Transverse colon (tissue), 4 donors: ENCODE data around the gene CLEC19A. TPM values are rescaled to one million over a fixed set of nuclear protein-coding genes. Genes with fewer than 3 reads are reported as not detected.

Experiments
- DNase-seq: peaks from one replicate; pipeline ENCODE4 v3.0.0-alpha.2; 2019
- H3K27ac ChIP-seq, 4 donors: fragments of 200-600 bp; sonication (generic); 2 replicates each; pipeline ENCODE4 v1.5.1; 2016 to 2018; ENCODE audit warnings: inconsistent platforms in 4 of 4
- H3K27me3 ChIP-seq: fragments of 200-600 bp; sonication (generic); 2 replicates; pipeline ENCODE4 v1.5.1; 2017; ENCODE audit warnings: inconsistent platforms
- H3K36me3 ChIP-seq, 4 donors: fragments of 200-600 bp; sonication (generic); 2 replicates each; pipeline ENCODE4 v1.5.1; 2017 to 2019; ENCODE audit warnings: inconsistent platforms in 4 of 4
- H3K4me1 ChIP-seq, 4 donors: fragments of 200-600 bp; sonication (generic); 2 replicates each; pipeline ENCODE4 v1.5.1; 2017 to 2020; ENCODE audit warnings: inconsistent platforms in 4 of 4
- H3K4me3 ChIP-seq, 4 donors: fragments of 200-600 bp; sonication (generic); 1 replicate in 1 of 4; 2 replicates in 3 of 4; pipeline versions ENCODE4 v1.5.1 to v1.6.1; 2017 to 2019; ENCODE audit warnings: inconsistent platforms in 4 of 4
- H3K9me3 ChIP-seq, 2 donors: fragments of 200-600 bp; sonication (generic); 2 replicates each; pipeline ENCODE4 v1.5.1; 2017 to 2019; ENCODE audit warnings: inconsistent platforms in 2 of 2
- EP300 ChIP-seq: sonication (generic); formaldehyde crosslinking; IDR thresholded peaks from one replicate; pipeline ENCODE4 v1.6.1; 2017; ENCODE audit warnings: antibody characterized with exemption, low read depth
- POLR2A ChIP-seq: fragments of 450-650 bp; IDR thresholded peaks from one replicate; pipeline ENCODE4 v1.6.1; 2016; ENCODE audit warnings: antibody characterized with exemption, mild to moderate bottlenecking, moderate library complexity
- POLR2AphosphoS5 ChIP-seq, 3 donors: sonication (generic); formaldehyde crosslinking; IDR thresholded peaks; one replicate each; pipeline ENCODE4 v1.6.1; 2016; ENCODE audit warnings: antibody characterized with exemption in 3 of 3
- WGBS, 2 donors: methylation state at CpG; one replicate each; pipeline ENCODE4 v1.1.5; 2018; ENCODE audit warnings: low coverage in 1 of 2; 5-methylcytosine and 5-hydroxymethylcytosine counted together
- in situ Hi-C, 4 donors: fragments of 200-750 bp; cut with MboI; loops; one replicate each; pipeline versions ENCODE4 v1.15.0 to v1.15.1; 2017; ENCODE audit warnings: low sequenced_read_pairs in 3 of 4, low pct_ligation_motif_present in 1 of 4, low pct_unique_long_range_greater_than_20kb in 1 of 4
- intact Hi-C: fragments of 100-400 bp; cut with DNase I; formaldehyde crosslinking; loops from one replicate; pipeline ENCODE4 v1.15.1; 2023; ENCODE audit warnings: low total_unique reads
- total RNA-seq, 4 donors: library from RNA; depleted of rRNA; stranded (reverse); fragments of >200 nt; gene quantifications; one replicate each; pipeline ENCODE4 v1.1.0, GENCODE V29; 2016
- TF ChIP-seq, protein P1 (sequence below), 5 experiments: fragments of 200-600 bp in 3 of 5; fragments of 450-650 bp in 2 of 5; sonication (generic) in 3 of 5; IDR thresholded peaks; 1 replicate in 2 of 5; 2 replicates in 3 of 5; pipeline ENCODE4 v1.5.1; 2016 to 2017; ENCODE audit warnings: antibody characterized with exemption in 5 of 5, inconsistent platforms in 3 of 5, mild to moderate bottlenecking in 2 of 5, moderate library complexity in 1 of 5

Gene CLEC19A
- total RNA-seq, 4 donors from 2014 or later, result not detected

- no peaks in the 10 kb centered on the region for H3K27me3 ChIP-seq
- no peak overlapping the region for H3K4me3 ChIP-seq
- intact Hi-C loops, result no loop called here
- H3K27ac ChIP-seq, result no peak overlapping the region
- DNase-seq, result no peak
- TF ChIP-seq POLR2A (no peak), EP300 (no peak), POLR2AphosphoS5 (IDR thresholded peaks at IDR 0.05) (no peak)
- TF ChIP-seq, protein P1, sequence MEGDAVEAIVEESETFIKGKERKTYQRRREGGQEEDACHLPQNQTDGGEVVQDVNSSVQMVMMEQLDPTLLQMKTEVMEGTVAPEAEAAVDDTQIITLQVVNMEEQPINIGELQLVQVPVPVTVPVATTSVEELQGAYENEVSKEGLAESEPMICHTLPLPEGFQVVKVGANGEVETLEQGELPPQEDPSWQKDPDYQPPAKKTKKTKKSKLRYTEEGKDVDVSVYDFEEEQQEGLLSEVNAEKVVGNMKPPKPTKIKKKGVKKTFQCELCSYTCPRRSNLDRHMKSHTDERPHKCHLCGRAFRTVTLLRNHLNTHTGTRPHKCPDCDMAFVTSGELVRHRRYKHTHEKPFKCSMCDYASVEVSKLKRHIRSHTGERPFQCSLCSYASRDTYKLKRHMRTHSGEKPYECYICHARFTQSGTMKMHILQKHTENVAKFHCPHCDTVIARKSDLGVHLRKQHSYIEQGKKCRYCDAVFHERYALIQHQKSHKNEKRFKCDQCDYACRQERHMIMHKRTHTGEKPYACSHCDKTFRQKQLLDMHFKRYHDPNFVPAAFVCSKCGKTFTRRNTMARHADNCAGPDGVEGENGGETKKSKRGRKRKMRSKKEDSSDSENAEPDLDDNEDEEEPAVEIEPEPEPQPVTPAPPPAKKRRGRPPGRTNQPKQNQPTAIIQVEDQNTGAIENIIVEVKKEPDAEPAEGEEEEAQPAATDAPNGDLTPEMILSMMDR (IDR thresholded peaks at IDR 0.05), result no peak
- no peaks in the 10 kb centered on the region for H3K9me3 ChIP-seq
- H3K36me3 ChIP-seq, result no peaks in the 10 kb centered on the region
- H3K4me1 ChIP-seq, result no peaks in the 10 kb centered on the region
- WGBS, 2 donors, result 74 to 75% methylated on average over 3 to 8 of the region's 8 CpGs
- in situ Hi-C loops, result no loop called here
Measured at GRCh38 chr16:19307587-19308241, 22.2 kb downstream of the CLEC19A start.

- no peaks in the 10 kb centered on the region for H3K4me1 ChIP-seq
- H3K36me3 ChIP-seq, result no peaks in the 10 kb centered on the region
- in situ Hi-C loops, result no loop called here
- no peak overlapping the region for H3K4me3 ChIP-seq
- no peaks in the 10 kb centered on the region for H3K27me3 ChIP-seq
- no peak for TF ChIP-seq EP300
- no peak for TF ChIP-seq POLR2AphosphoS5 (IDR thresholded peaks at IDR 0.05)
- no peak for TF ChIP-seq POLR2A
- TF ChIP-seq, protein P1 (IDR thresholded peaks at IDR 0.05), result no peak
- 57 to 88% methylated on average over 1 of the region's 1 CpG for WGBS, 2 donors
- H3K27ac ChIP-seq, result no peak overlapping the region
- DNase-seq, result no peak
- no peaks in the 10 kb centered on the region for H3K9me3 ChIP-seq
- intact Hi-C loops, result no loop called here
Measured at GRCh38 chr16:19308392-19308791, 22.9 kb downstream of the CLEC19A start.

DNA sequence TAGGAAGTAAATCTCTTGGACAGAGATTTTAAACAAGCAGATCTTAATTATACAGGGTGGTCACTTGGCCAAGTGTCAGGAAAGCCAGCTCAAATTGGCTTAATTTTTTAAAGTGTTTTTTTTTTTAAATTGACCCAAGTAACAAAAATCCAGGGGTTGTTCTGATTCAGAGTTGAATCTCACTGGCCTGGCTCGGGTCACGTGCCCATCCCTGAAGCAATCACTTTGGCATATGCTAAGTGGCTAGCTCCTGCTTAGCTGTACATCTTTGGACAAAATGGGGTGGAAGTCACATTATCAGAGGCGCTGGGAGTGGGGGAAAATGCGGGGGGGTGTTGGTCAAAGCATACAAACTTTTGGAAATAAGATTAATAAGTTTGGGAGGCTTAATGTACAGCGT is 23.6 kb downstream of the CLEC19A start:
- DNase-seq, result no peak
- no peak overlapping the region for H3K27ac ChIP-seq
- TF ChIP-seq POLR2AphosphoS5 (IDR thresholded peaks at IDR 0.05) (no peak), POLR2A (no peak), EP300 (no peak)
- TF ChIP-seq, protein P1 (IDR thresholded peaks at IDR 0.05), result no peak
- no peaks in the 10 kb centered on the region for H3K9me3 ChIP-seq
- intact Hi-C loops (no loop called here), in situ Hi-C loops (no loop called here)
- 78 to 79% methylated on average over 5 of the region's 5 CpGs for WGBS, 2 donors
- no peaks in the 10 kb centered on the region for H3K36me3 ChIP-seq
- no peak overlapping the region for H3K4me3 ChIP-seq
- H3K4me1 ChIP-seq, result no peaks in the 10 kb centered on the region
- no peaks in the 10 kb centered on the region for H3K27me3 ChIP-seq

GRCh38 chr16:19314718-19315425 is 29.3 kb downstream of the CLEC19A start:
- in situ Hi-C loops, result no loop called here
- 85% methylated on average over 2 of the region's 2 CpGs; no CpG with 5 or more reads in 1 of the 2 donors for WGBS, 2 donors
- no peak for DNase-seq

More at GRCh38 chr16:19314718-19315425, 29.3 kb downstream of the CLEC19A start:
- Histone ChIP-seq H3K27me3 (no peaks in the 10 kb centered on the region), H3K27ac (no peak overlapping the region), H3K36me3 (no peaks in the 10 kb centered on the region), H3K4me1 (no peaks in the 10 kb centered on the region), H3K4me3 (no peak overlapping the region), H3K9me3 (no peaks in the 10 kb centered on the region)
- intact Hi-C loops, result no loop called here
- no peak for TF ChIP-seq POLR2A
- no peak for TF ChIP-seq EP300
- TF ChIP-seq POLR2AphosphoS5 (IDR thresholded peaks at IDR 0.05), result no peak
- TF ChIP-seq, protein P1 (IDR thresholded peaks at IDR 0.05), result no peak
